Erythroblast (primary cell): ENCODE measurements around the gene BAZ1A.

Experiments
- GATA1 ChIP-seq: IDR thresholded peaks from 2 replicates; pipeline ENCODE4 v1.6.1; 2011; ENCODE audit warnings: low read depth, mild to moderate bottlenecking, control low read depth, low read length, moderate library complexity
- POLR2A ChIP-seq: IDR thresholded peaks from 2 replicates; pipeline ENCODE4 v1.6.1; 2011; ENCODE audit warnings: mild to moderate bottlenecking, low read length

- TF ChIP-seq POLR2A (no peak), GATA1 (no peak)
These were observed 16.4 kb downstream of the BAZ1A start for GRCh38 chr14:34858765-34859164.
